Breast epithelium (tissue), 3 donors: Measurements from ENCODE around the gene RNF146.

Experiments used
- POLR2A ChIP-seq: fragments of 450-650 bp; IDR thresholded peaks from one replicate; pipeline ENCODE4 v1.6.1; 2016; ENCODE audit warnings: antibody characterized with exemption, mild to moderate bottlenecking, moderate library complexity
- POLR2AphosphoS5 ChIP-seq, 3 donors: sonication (generic); formaldehyde crosslinking; IDR thresholded peaks; one replicate each; pipeline ENCODE4 v1.6.1; 2017; ENCODE audit warnings: antibody characterized with exemption in 3 of 3
- TF ChIP-seq, protein P1 (sequence below), 3 donors: fragments of 450-650 bp; IDR thresholded peaks; one replicate each; pipeline ENCODE4 v1.5.1; 2016 to 2017; ENCODE audit warnings: antibody characterized with exemption in 3 of 3, mild to moderate bottlenecking in 3 of 3, moderate library complexity in 3 of 3

DNA sequence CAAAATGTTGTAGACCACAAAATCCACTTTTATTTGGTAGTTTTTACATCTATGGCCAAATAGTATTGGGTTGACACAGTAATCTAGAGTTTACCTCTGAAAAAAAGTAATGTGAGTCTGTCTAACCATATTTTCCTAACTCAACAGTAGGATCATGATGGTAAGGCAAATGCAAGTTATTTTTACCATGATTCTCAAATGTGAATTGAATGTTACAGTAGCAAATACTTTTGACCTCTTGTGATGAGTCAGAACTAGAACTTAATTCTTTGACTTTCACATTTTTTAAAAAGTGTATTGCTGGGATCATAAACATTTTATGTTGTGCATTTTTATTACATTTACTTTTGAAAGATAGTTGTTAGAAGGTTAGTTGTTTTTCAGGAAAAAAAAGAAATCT lies 22.0 kb downstream of the RNF146 start:
- TF ChIP-seq, protein P1, sequence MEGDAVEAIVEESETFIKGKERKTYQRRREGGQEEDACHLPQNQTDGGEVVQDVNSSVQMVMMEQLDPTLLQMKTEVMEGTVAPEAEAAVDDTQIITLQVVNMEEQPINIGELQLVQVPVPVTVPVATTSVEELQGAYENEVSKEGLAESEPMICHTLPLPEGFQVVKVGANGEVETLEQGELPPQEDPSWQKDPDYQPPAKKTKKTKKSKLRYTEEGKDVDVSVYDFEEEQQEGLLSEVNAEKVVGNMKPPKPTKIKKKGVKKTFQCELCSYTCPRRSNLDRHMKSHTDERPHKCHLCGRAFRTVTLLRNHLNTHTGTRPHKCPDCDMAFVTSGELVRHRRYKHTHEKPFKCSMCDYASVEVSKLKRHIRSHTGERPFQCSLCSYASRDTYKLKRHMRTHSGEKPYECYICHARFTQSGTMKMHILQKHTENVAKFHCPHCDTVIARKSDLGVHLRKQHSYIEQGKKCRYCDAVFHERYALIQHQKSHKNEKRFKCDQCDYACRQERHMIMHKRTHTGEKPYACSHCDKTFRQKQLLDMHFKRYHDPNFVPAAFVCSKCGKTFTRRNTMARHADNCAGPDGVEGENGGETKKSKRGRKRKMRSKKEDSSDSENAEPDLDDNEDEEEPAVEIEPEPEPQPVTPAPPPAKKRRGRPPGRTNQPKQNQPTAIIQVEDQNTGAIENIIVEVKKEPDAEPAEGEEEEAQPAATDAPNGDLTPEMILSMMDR (IDR thresholded peaks at IDR 0.05) = no peak
- TF ChIP-seq POLR2A (no peak), POLR2AphosphoS5 (IDR thresholded peaks at IDR 0.05) (no peak)
